ENCODE measurements around the gene SCUBE1. TPM values are rescaled to one million over a fixed set of nuclear protein-coding genes. Genes with fewer than 3 reads are reported as not detected.

Gene SCUBE1
- total and polyA plus RNA-seq, 9 donors: 5.5 to 202 (median 49.0) TPM

DNA sequence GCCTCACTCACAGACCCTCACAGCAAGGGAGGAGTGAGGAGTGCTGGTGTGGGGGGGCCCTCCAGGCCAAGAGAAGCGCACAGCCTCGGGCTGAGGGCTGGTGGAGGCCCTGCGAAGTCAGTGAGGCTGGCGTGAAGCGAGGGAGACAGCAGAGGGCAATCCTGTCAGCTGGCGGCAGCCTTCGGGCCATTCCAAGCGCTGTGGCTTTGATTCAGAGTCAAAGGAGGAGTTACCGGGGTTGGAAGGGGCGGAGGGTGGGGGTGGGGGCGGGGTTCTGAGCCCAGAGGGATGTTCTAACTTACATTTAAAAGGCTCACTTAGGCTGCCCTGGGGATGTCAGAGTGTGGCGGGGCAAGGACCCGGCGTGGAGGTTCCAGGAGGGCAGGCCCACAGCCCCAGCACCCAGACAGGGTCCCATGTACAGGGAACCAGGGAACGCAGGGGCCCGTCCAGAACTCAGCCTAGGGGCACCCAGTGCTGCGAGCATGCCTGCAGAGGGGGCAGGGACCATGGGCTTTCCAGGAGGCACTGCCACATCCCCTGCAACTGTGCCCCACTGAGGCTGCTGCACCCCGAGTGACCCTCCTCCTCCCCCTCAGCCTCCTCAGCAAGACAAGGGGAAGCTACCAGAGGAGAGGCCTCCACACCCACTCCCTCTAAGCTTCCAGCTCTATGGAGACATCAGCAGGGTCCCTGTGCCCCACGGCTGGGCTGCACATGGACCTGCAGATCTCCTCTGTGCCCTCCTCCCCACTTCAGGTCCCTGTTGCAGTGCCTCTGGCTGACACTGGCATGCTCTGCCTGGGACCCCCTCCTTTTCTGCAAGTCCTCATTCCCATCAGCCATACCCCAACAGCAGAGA lies 116.6 kb downstream of the SCUBE1 start:
- H3K27ac ChIP-seq: peak overlapping the region in 1 of 2 donors; percentile 23
- intact Hi-C loops (cut with DNase I): loop anchor here in 1 of 4 donors (10.0 kb wide), 1 partner anchor 658 kb away; no protein-coding TSS in a partner anchor
- no peaks in the 10 kb centered on the region for H3K4me1 ChIP-seq (ENCODE audit: insufficient read depth)
- no peaks in the 10 kb centered on the region for H3K9me3 ChIP-seq
- DNase-seq: peak in 3 of 5 donors; percentile 56 to 70 (median 57)
- H3K27me3 ChIP-seq: no peaks in the 10 kb centered on the region
- H3K4me3 ChIP-seq: no peak overlapping the region
- 34 to 45% (median 39%) methylated on average over 17 to 19 of the region's 19 CpGs for WGBS, 3 donors
- no peak for TF ChIP-seq POLR2A (IDR thresholded peaks at IDR 0.05)
- TF ChIP-seq, protein P1, sequence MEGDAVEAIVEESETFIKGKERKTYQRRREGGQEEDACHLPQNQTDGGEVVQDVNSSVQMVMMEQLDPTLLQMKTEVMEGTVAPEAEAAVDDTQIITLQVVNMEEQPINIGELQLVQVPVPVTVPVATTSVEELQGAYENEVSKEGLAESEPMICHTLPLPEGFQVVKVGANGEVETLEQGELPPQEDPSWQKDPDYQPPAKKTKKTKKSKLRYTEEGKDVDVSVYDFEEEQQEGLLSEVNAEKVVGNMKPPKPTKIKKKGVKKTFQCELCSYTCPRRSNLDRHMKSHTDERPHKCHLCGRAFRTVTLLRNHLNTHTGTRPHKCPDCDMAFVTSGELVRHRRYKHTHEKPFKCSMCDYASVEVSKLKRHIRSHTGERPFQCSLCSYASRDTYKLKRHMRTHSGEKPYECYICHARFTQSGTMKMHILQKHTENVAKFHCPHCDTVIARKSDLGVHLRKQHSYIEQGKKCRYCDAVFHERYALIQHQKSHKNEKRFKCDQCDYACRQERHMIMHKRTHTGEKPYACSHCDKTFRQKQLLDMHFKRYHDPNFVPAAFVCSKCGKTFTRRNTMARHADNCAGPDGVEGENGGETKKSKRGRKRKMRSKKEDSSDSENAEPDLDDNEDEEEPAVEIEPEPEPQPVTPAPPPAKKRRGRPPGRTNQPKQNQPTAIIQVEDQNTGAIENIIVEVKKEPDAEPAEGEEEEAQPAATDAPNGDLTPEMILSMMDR (IDR thresholded peaks at IDR 0.05): no peak
- no peak for TF ChIP-seq EP300 (IDR thresholded peaks at IDR 0.05)
- no peaks in the 10 kb centered on the region for H3K36me3 ChIP-seq

DNA sequence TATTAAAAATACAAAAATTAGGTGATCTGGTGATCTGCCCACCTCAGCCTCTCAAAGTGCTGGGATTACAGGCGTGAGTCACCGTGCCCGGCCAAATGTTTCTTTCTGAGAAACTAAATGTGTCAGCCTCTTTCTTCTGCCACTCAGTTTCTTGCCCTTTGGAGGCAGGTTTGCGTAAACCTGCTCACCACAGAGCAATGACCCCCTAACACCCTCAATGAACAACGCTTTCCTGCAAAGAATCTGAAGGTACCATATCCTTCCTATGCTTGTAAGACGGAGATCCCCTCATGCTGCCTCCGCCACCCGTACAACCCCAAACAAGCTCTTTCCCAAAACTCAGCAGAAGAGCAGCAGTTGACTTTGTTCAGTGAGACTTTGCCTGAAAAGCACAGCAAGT lies 117.6 kb downstream of the SCUBE1 start:
- WGBS, 3 donors: 90 to 95% (median 94%) methylated on average over 8 of the region's 8 CpGs
- no peaks in the 10 kb centered on the region for H3K4me1 ChIP-seq (ENCODE audit: insufficient read depth)
- no peaks in the 10 kb centered on the region for H3K36me3 ChIP-seq
- no peaks in the 10 kb centered on the region for H3K9me3 ChIP-seq
- DNase-seq: no peak
- H3K4me3 ChIP-seq: no peak overlapping the region
- H3K27me3 ChIP-seq: no peaks in the 10 kb centered on the region
- H3K27ac ChIP-seq: no peak overlapping the region
- intact Hi-C loops (cut with DNase I): loop anchor here in 1 of 4 donors (10.0 kb wide), 1 partner anchor 659 kb away; no protein-coding TSS in a partner anchor
- TF ChIP-seq, protein P1 (IDR thresholded peaks at IDR 0.05): no peak
- TF ChIP-seq EP300 (IDR thresholded peaks at IDR 0.05): no peak
- TF ChIP-seq POLR2A (IDR thresholded peaks at IDR 0.05): no peak

DNA sequence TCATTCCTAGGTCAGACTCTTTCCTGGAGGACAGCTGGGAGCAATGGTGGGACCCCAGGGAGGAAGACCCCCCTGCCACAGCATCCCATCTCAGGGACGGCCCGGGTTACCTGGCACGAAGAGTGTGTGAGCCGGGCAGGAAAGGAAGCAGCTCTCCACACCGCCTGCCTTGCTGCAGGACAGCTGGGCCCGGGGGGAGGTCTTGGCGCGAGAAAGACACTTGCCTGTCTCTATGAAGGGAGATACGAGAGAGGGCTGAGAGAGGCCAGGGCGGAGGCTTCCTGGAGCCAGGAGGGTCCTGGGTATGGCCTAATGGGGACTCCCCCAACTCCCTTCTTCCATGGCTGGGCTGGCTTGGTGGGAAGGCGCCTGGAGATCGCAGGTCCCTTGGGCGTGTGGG lies 120.2 kb downstream of the SCUBE1 start:
- H3K4me1 ChIP-seq (ENCODE audit: insufficient read depth): no peaks in the 10 kb centered on the region
- WGBS, 3 donors: 80 to 89% (median 85%) methylated on average over 13 of the region's 13 CpGs
- intact Hi-C loops (cut with DNase I): loop anchor here in 1 of 4 donors (10.0 kb wide), 1 partner anchor 662 kb away; no protein-coding TSS in a partner anchor
- H3K9me3 ChIP-seq: no peaks in the 10 kb centered on the region
- no peak overlapping the region for H3K27ac ChIP-seq
- TF ChIP-seq EP300 (IDR thresholded peaks at IDR 0.05): no peak
- TF ChIP-seq POLR2A (IDR thresholded peaks at IDR 0.05): no peak
- TF ChIP-seq, protein P1 (IDR thresholded peaks at IDR 0.05): no peak
- H3K36me3 ChIP-seq: no peaks in the 10 kb centered on the region
- H3K27me3 ChIP-seq: no peaks in the 10 kb centered on the region
- no peak overlapping the region for H3K4me3 ChIP-seq
- no peak for DNase-seq

DNA sequence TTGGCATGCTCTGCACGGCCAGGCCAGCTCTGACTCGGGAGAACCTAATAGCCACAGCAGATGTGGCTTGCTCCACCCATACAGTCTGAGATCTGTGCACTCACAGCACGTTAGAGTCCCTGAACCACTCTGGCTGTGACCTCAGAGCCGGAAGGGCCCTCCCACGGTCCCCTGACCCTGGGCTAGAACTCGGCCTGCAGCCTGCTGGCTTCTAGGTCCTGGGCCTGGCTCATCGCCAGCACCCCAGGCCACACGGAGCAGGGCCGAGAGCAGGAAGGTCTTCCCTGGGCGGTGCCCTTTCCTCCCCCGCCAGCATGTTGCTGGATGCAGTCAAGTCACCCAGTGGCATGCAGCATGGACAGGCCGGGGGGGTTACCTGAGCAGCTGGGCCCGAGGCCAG lies 120.9 kb downstream of the SCUBE1 start:
- peak in 1 of 5 donors; percentile 71 for DNase-seq
- WGBS, 3 donors: 30 to 38% (median 36%) methylated on average over 12 to 13 of the region's 13 CpGs
- TF ChIP-seq EP300 (IDR thresholded peaks at IDR 0.05): no peak
- TF ChIP-seq POLR2A (IDR thresholded peaks at IDR 0.05): no peak
- TF ChIP-seq, protein P1 (IDR thresholded peaks at IDR 0.05): no peak
- no peaks in the 10 kb centered on the region for H3K36me3 ChIP-seq
- no peaks in the 10 kb centered on the region for H3K9me3 ChIP-seq
- H3K4me3 ChIP-seq: no peak overlapping the region
- H3K27me3 ChIP-seq: no peaks in the 10 kb centered on the region
- intact Hi-C loops (cut with DNase I): loop anchor here in 1 of 4 donors (10.0 kb wide), 1 partner anchor 663 kb away; no protein-coding TSS in a partner anchor
- no peak overlapping the region for H3K27ac ChIP-seq
- no peaks in the 10 kb centered on the region for H3K4me1 ChIP-seq (ENCODE audit: insufficient read depth)
